Parathyroid adenoma (tissue), 2 donors: ENCODE results near the gene FBXL13.
"Not testable (repeated sequence)": the region's sequence is repeated elsewhere in the genome, so short reads cannot be mapped to it uniquely, and the experiment has no call there.

Source experiments
- H2AFZ ChIP-seq: fragments of 300-600 bp; sonication (generic); one replicate; pipeline ENCODE4 v1.7.0; 2017; ENCODE audit warnings: antibody characterized with exemption, mild to moderate bottlenecking
- H3K27ac ChIP-seq: fragments of 300-600 bp; sonication (generic); one replicate; pipeline ENCODE4 v1.7.0; 2017
- H3K27me3 ChIP-seq: fragments of 300-600 bp; sonication (generic); one replicate; pipeline ENCODE4 v1.7.0; 2017; ENCODE audit warnings: low read length; ENCODE audit not compliant: control insufficient read depth, insufficient read depth
- H3K36me3 ChIP-seq: fragments of 300-600 bp; sonication (generic); one replicate; pipeline ENCODE4 v1.7.0; 2017; ENCODE audit warnings: low read length; ENCODE audit not compliant: control insufficient read depth, insufficient read depth
- H3K4me1 ChIP-seq: fragments of 300-600 bp; sonication (generic); one replicate; pipeline ENCODE4 v1.7.0; 2017; ENCODE audit warnings: control low read depth
- H3K4me2 ChIP-seq: fragments of 300-600 bp; sonication (generic); one replicate; pipeline ENCODE4 v1.7.0; 2017; ENCODE audit warnings: low read length
- H3K4me3 ChIP-seq: fragments of 300-600 bp; sonication (generic); one replicate; pipeline ENCODE4 v1.7.0; 2017; ENCODE audit warnings: low read depth, low read length
- H3K79me2 ChIP-seq: fragments of 300-600 bp; sonication (generic); one replicate; pipeline ENCODE4 v1.7.0; 2017; ENCODE audit warnings: control low read depth
- H3K9ac ChIP-seq: fragments of 300-600 bp; sonication (generic); one replicate; pipeline ENCODE4 v1.7.0; 2017; ENCODE audit warnings: mild to moderate bottlenecking
- H3K9me3 ChIP-seq: fragments of 300-600 bp; sonication (generic); one replicate; pipeline ENCODE4 v1.7.0; 2017; ENCODE audit warnings: low read length; ENCODE audit not compliant: control insufficient read depth
- CTCF ChIP-seq: fragments of 300-600 bp; sonication (generic); IDR thresholded peaks from one replicate; pipeline ENCODE4 v1.7.0; 2017; ENCODE audit warnings: antibody characterized with exemption, mild to moderate bottlenecking
- donor health status: primary hyperparathyroidism.

Gene FBXL13

GRCh38 chr7:102916426-102916825 lies 158.2 kb downstream of the FBXL13 start:
- Histone ChIP-seq H3K36me3 (no peaks in the 10 kb centered on the region), H2AFZ (no peak overlapping the region), H3K27ac (no peak overlapping the region), H3K9me3 (no peaks in the 10 kb centered on the region), H3K4me1 (peaks cover 3% of the 10 kb centered on the region), H3K4me2 (no peak overlapping the region), H3K4me3 (no peak overlapping the region), H3K79me2 (no peaks in the 10 kb centered on the region), H3K27me3 (no peaks in the 10 kb centered on the region), H3K9ac (no peak overlapping the region)
- TF ChIP-seq CTCF, result no peak

GRCh38 chr7:102914585-102914984 lies 160.0 kb downstream of the FBXL13 start:
- Histone ChIP-seq H3K27me3 (no peaks in the 10 kb centered on the region), H3K4me3 (no peak overlapping the region), H3K4me2 (no peak overlapping the region), H3K79me2 (no peaks in the 10 kb centered on the region), H3K27ac (no peak overlapping the region), H2AFZ (no peak overlapping the region), H3K4me1 (peaks cover 3% of the 10 kb centered on the region), H3K9me3 (no peaks in the 10 kb centered on the region), H3K36me3 (no peaks in the 10 kb centered on the region), H3K9ac (no peak overlapping the region)
- no peak for TF ChIP-seq CTCF

GRCh38 chr7:102913826-102914225 lies 160.8 kb downstream of the FBXL13 start:
- no peak overlapping the region for H3K9ac ChIP-seq
- H3K4me3 ChIP-seq, result no peak overlapping the region
- no peak overlapping the region for H3K27ac ChIP-seq
- H3K4me1 ChIP-seq, result no peaks in the 10 kb centered on the region
- no peaks in the 10 kb centered on the region for H3K9me3 ChIP-seq
- no peaks in the 10 kb centered on the region for H3K36me3 ChIP-seq
- H3K4me2 ChIP-seq, result no peak overlapping the region
- no peak for TF ChIP-seq CTCF
- H3K27me3 ChIP-seq, result no peaks in the 10 kb centered on the region
- no peaks in the 10 kb centered on the region for H3K79me2 ChIP-seq
- H2AFZ ChIP-seq, result no peak overlapping the region

- Histone ChIP-seq H3K9me3 (no peaks in the 10 kb centered on the region), H3K9ac (no peak within 1 kb of the TSS), H3K36me3 (no peaks in the 10 kb centered on the region), H3K4me3 (peak within 1 kb of the TSS; percentile 29), H3K4me1 (no peaks in the 10 kb centered on the region), H2AFZ (peak within 1 kb of the TSS; percentile 44), H3K79me2 (no peaks in the 10 kb centered on the region), H3K27ac (no peak within 1 kb of the TSS), H3K4me2 (peak within 1 kb of the TSS; percentile 32), H3K27me3 (no peaks in the 10 kb centered on the region)
- no peak for TF ChIP-seq CTCF
Observed at GRCh38 chr7:102912742-102913141, 161.9 kb downstream of the FBXL13 start, which contains the start of gene LRRC17. LRRC17 (plus strand) TSS chr7:102913000; CDS start chr7:102933914, 20,914 bp downstream.

- Histone ChIP-seq H3K4me2 (no peak overlapping the region), H3K4me1 (no peaks in the 10 kb centered on the region), H3K79me2 (no peaks in the 10 kb centered on the region), H3K36me3 (no peaks in the 10 kb centered on the region), H3K27me3 (no peaks in the 10 kb centered on the region), H3K9ac (no peak overlapping the region), H2AFZ (no peak overlapping the region), H3K4me3 (no peak overlapping the region), H3K9me3 (no peaks in the 10 kb centered on the region), H3K27ac (no peak overlapping the region)
- TF ChIP-seq CTCF, result no peak
Observed at GRCh38 chr7:102908676-102909075, 165.9 kb downstream of the FBXL13 start.

GRCh38 chr7:102903576-102903975 lies 171.0 kb downstream of the FBXL13 start:
- H3K4me1 ChIP-seq, result not testable (repeated sequence)

GRCh38 chr7:102902052-102902451 lies 172.5 kb downstream of the FBXL13 start:
- not testable (repeated sequence) for H3K4me1 ChIP-seq, H3K27ac ChIP-seq, H3K4me3 ChIP-seq, H3K36me3 ChIP-seq, H3K9me3 ChIP-seq, H3K4me2 ChIP-seq, H3K79me2 ChIP-seq, H3K9ac ChIP-seq, H2AFZ ChIP-seq, H3K27me3 ChIP-seq

More at GRCh38 chr7:102903576-102903975, 171.0 kb downstream of the FBXL13 start:
- H2AFZ ChIP-seq, H3K4me3 ChIP-seq, H3K4me2 ChIP-seq, H3K9ac ChIP-seq, H3K36me3 ChIP-seq, H3K27me3 ChIP-seq, H3K9me3 ChIP-seq, H3K27ac ChIP-seq, H3K79me2 ChIP-seq: not testable (repeated sequence)
